Measurements from ENCODE around the gene PCNX2. TPM values are rescaled to one million over a fixed set of nuclear protein-coding genes. Genes with fewer than 3 reads are reported as not detected.
"Not testable (repeated sequence)": the region's sequence is repeated elsewhere in the genome, so short reads cannot be mapped to it uniquely, and the experiment has no call there.

The PCNX2 gene
- total and polyA plus RNA-seq, 9 donors: 5.7 to 26.0 (median 18.9) TPM

GRCh38 chr1:233180641-233181364, 114.7 kb downstream of the PCNX2 start:
- no peak for DNase-seq
- Histone ChIP-seq H3K36me3 (no peaks in the 10 kb centered on the region), H3K4me3 (no peak overlapping the region), H3K27ac (no peak overlapping the region), H3K4me1 (ENCODE audit: insufficient read depth) (no peaks in the 10 kb centered on the region), H3K27me3 (no peaks in the 10 kb centered on the region), H3K9me3 (no peaks in the 10 kb centered on the region)
- WGBS, 3 donors: 88 to 92% (median 91%) methylated on average over 9 of the region's 9 CpGs
- intact Hi-C loops (cut with DNase I): no loop called here
- TF ChIP-seq CTCF (IDR thresholded peaks at IDR 0.05) (no peak), EP300 (IDR thresholded peaks at IDR 0.05) (no peak), POLR2A (IDR thresholded peaks at IDR 0.05) (no peak)

GRCh38 chr1:233179638-233180037, 115.9 kb downstream of the PCNX2 start:
- H3K27ac ChIP-seq; H3K4me1 ChIP-seq (ENCODE audit: insufficient read depth); DNase-seq; H3K27me3 ChIP-seq; intact Hi-C loops (cut with DNase I); H3K9me3 ChIP-seq; H3K36me3 ChIP-seq; H3K4me3 ChIP-seq: not testable (repeated sequence)
- WGBS, 3 donors: 81 to 93% (median 83%) methylated on average over 1 of the region's 1 CpG

GRCh38 chr1:233172201-233172600, 123.3 kb downstream of the PCNX2 start:
- WGBS, 3 donors: 59 to 69% (median 60%) methylated on average over 2 of the region's 2 CpGs
- Histone ChIP-seq H3K27me3 (no peaks in the 10 kb centered on the region), H3K4me3 (no peak overlapping the region), H3K4me1 (ENCODE audit: insufficient read depth) (no peaks in the 10 kb centered on the region), H3K9me3 (no peaks in the 10 kb centered on the region), H3K36me3 (no peaks in the 10 kb centered on the region), H3K27ac (no peak overlapping the region)
- no peak for TF ChIP-seq EP300 (IDR thresholded peaks at IDR 0.05)
- no peak for TF ChIP-seq POLR2A (IDR thresholded peaks at IDR 0.05)
- TF ChIP-seq CTCF (IDR thresholded peaks at IDR 0.05): no peak
- no peak for DNase-seq
- intact Hi-C loops (cut with DNase I): no loop called here

- Histone ChIP-seq H3K4me1 (ENCODE audit: insufficient read depth) (no peaks in the 10 kb centered on the region), H3K36me3 (no peaks in the 10 kb centered on the region), H3K9me3 (no peaks in the 10 kb centered on the region), H3K4me3 (no peak overlapping the region), H3K27me3 (no peaks in the 10 kb centered on the region), H3K27ac (no peak overlapping the region)
- intact Hi-C loops (cut with DNase I): no loop called here
- no peak for TF ChIP-seq EP300 (IDR thresholded peaks at IDR 0.05)
- WGBS, 3 donors: 79 to 88% (median 85%) methylated on average over 9 of the region's 9 CpGs
- DNase-seq: no peak
These were observed 124.8 kb downstream of the PCNX2 start for GRCh38 chr1:233170741-233171140.

GRCh38 chr1:233168384-233168783, 127.1 kb downstream of the PCNX2 start:
- TF ChIP-seq EP300 (IDR thresholded peaks at IDR 0.05): no peak
- DNase-seq: no peak
- H3K4me1 ChIP-seq (ENCODE audit: insufficient read depth): no peaks in the 10 kb centered on the region
- H3K36me3 ChIP-seq: no peaks in the 10 kb centered on the region
- H3K27ac ChIP-seq: no peak overlapping the region
- whole genome bisulfite sequencing, 3 donors: 72 to 91% (median 77%) methylated on average over 1 of the region's 1 CpG
- intact Hi-C loops (cut with DNase I): no loop called here
- H3K4me3 ChIP-seq: no peak overlapping the region
- no peaks in the 10 kb centered on the region for H3K27me3 ChIP-seq
- no peaks in the 10 kb centered on the region for H3K9me3 ChIP-seq

- Histone ChIP-seq H3K4me1 (ENCODE audit: insufficient read depth) (no peaks in the 10 kb centered on the region), H3K9me3 (no peaks in the 10 kb centered on the region), H3K27me3 (no peaks in the 10 kb centered on the region), H3K27ac (no peak overlapping the region), H3K4me3 (no peak overlapping the region), H3K36me3 (no peaks in the 10 kb centered on the region)
- no peak for TF ChIP-seq POLR2A (IDR thresholded peaks at IDR 0.05)
- TF ChIP-seq EP300 (IDR thresholded peaks at IDR 0.05): no peak
- TF ChIP-seq CTCF (IDR thresholded peaks at IDR 0.05): no peak
- DNase-seq: no peak
- intact Hi-C loops (cut with DNase I): no loop called here
- 80 to 92% (median 90%) methylated on average over 4 of the region's 4 CpGs for WGBS, 3 donors
These were observed 128.6 kb downstream of the PCNX2 start for GRCh38 chr1:233166896-233167295.
